Endothelial cell of umbilical vein (primary cell): ENCODE results near the gene TAS1R2. TPM values are rescaled to one million over a fixed set of nuclear protein-coding genes. Genes with fewer than 3 reads are reported as not detected.
"Not testable (repeated sequence)": the region's sequence is repeated elsewhere in the genome, so short reads cannot be mapped to it uniquely, and the experiment has no call there.

Experiments used
- BruUV-seq: library from RNA; stranded (reverse); fragments of 400-500 nt; replicated peaks from 2 replicates; lab custom pipeline; 2021; lab: Mats Ljungman, UMichigan
- CTCF ChIA-PET: fragments of 300-600, 350-600 bp; sonication (Branson Sonifier 250); formaldehyde crosslinking; loops from one replicate; lab custom pipeline; 2021; ENCODE audit warnings: antibody characterized with exemption, inconsistent platforms; lab: Charles Lee
- POLR2A ChIA-PET: fragments of 300-600, 350-600 bp; sonication (Branson Sonifier 250); formaldehyde crosslinking; loops from one replicate; lab custom pipeline; 2021; ENCODE audit warnings: antibody characterized with exemption, inconsistent platforms; lab: Charles Lee
- DNase-seq: peaks from one replicate; pipeline ENCODE4 v3.0.0-alpha.2; 2011; ENCODE audit warnings: low read depth, low spot score
- FAIRE-seq: peaks from 2 replicates; lab custom pipeline; 2011; peaks lifted over from hg19 to GRCh38; lab: Jason Lieb, UNC
- H2AFZ ChIP-seq: 2 replicates; pipeline ENCODE4 v1.6.0; 2012; ENCODE audit warnings: low read depth, low read length, control low read depth, inconsistent platforms
- H3K27ac ChIP-seq: 2 replicates; pipeline ENCODE4 v1.5.1; 2011; ENCODE audit warnings: low read depth, mild to moderate bottlenecking, control low read depth, low read length, moderate library complexity; ENCODE audit not compliant: insufficient read depth
- H3K27me3 ChIP-seq, 2 experiments: 2 replicates each; pipeline versions ENCODE4 v1.6.0 to v1.6.1; 2011; ENCODE audit warnings: low read length in 2 of 2, mixed read lengths in 1 of 2; ENCODE audit not compliant: control insufficient read depth in 2 of 2, insufficient read depth in 2 of 2
- H3K36me3 ChIP-seq, 2 experiments: 2 replicates in 1 of 2; 3 replicates in 1 of 2; pipeline ENCODE4 v1.5.1; 2011; ENCODE audit warnings: low read length in 2 of 2, mild to moderate bottlenecking in 1 of 2, moderate library complexity in 1 of 2; ENCODE audit not compliant: control insufficient read depth in 2 of 2, insufficient read depth in 2 of 2; ENCODE audit errors: extremely low read depth in 1 of 2
- H3K4me1 ChIP-seq: 3 replicates; pipeline ENCODE4 v1.5.1; 2011; ENCODE audit warnings: mild to moderate bottlenecking, low read length; ENCODE audit not compliant: control insufficient read depth, insufficient read depth; ENCODE audit errors: extremely low read depth
- H3K4me2 ChIP-seq: 2 replicates; pipeline ENCODE4 v1.6.1; 2011; ENCODE audit warnings: low read length, control low read depth, mixed read lengths; ENCODE audit not compliant: insufficient read depth
- H3K4me3 ChIP-seq, 3 experiments: fragments of 200-600 bp in 1 of 3; sonication (generic), shearing (Covaris generic) in 1 of 3; replicated peaks in 1 of 3; 2 replicates each; pipeline ENCODE4 v1.5.1; 2011 to 2016; ENCODE audit warnings: control low read depth in 3 of 3, low read length in 3 of 3, mild to moderate bottlenecking in 2 of 3, inconsistent platforms in 1 of 3, low read depth in 1 of 3, moderate library complexity in 1 of 3; ENCODE audit not compliant: insufficient read depth in 1 of 3
- H3K79me2 ChIP-seq: 2 replicates; pipeline ENCODE4 v1.6.0; 2012; ENCODE audit warnings: low read length, inconsistent platforms; ENCODE audit not compliant: control insufficient read depth, insufficient read depth
- H3K9ac ChIP-seq: replicated peaks from 2 replicates; pipeline ENCODE3; 2011; ENCODE audit warnings: low read length, control low read depth; ENCODE audit not compliant: insufficient read depth; ENCODE audit errors: extremely low read depth
- H3K9me1 ChIP-seq: replicated peaks from 3 replicates; pipeline ENCODE4 v1.6.0; 2011; ENCODE audit warnings: mild to moderate bottlenecking, low read length; ENCODE audit not compliant: control insufficient read depth, insufficient read depth; ENCODE audit errors: extremely low read depth
- H3K9me3 ChIP-seq: replicated peaks from 2 replicates; pipeline ENCODE4 v1.5.1; 2012; ENCODE audit warnings: low read length, inconsistent platforms; ENCODE audit not compliant: control insufficient read depth, insufficient read depth
- H4K20me1 ChIP-seq: replicated peaks from 2 replicates; pipeline ENCODE3; 2011; ENCODE audit warnings: mild to moderate bottlenecking, low read length; ENCODE audit not compliant: control insufficient read depth, insufficient read depth; ENCODE audit errors: extremely low read depth
- EZH2 ChIP-seq: IDR thresholded peaks from 2 replicates; pipeline ENCODE4 v1.6.1; 2012; ENCODE audit warnings: borderline replicate concordance, low read depth, mild to moderate bottlenecking, moderate library complexity, low read length, inconsistent platforms; ENCODE audit not compliant: severe bottlenecking
- FOS ChIP-seq: IDR thresholded peaks from 2 replicates; pipeline ENCODE4 v1.6.1; 2011; ENCODE audit warnings: mild to moderate bottlenecking, low read length, moderate library complexity, borderline replicate concordance; ENCODE audit not compliant: insufficient read depth
- GATA2 ChIP-seq: IDR thresholded peaks from 2 replicates; pipeline ENCODE4 v1.7.0; 2011; ENCODE audit warnings: low read depth, mild to moderate bottlenecking, moderate library complexity, mixed read lengths, low read length; ENCODE audit not compliant: insufficient read length, insufficient read depth
- JUN ChIP-seq: IDR thresholded peaks from 2 replicates; pipeline ENCODE4 v1.6.1; 2011; ENCODE audit warnings: borderline replicate concordance, low read depth; ENCODE audit not compliant: insufficient read length, insufficient read depth
- MYC ChIP-seq: IDR thresholded peaks from one replicate; pipeline ENCODE4 v1.6.1; 2011; ENCODE audit warnings: mild to moderate bottlenecking, low read depth, low read length
- POLR2A ChIP-seq: IDR thresholded peaks from 2 replicates; pipeline ENCODE4 v1.6.1; 2012; ENCODE audit warnings: low read depth, mild to moderate bottlenecking, control low read depth, low read length
- POLR2AphosphoS5 ChIP-seq: IDR thresholded peaks from 2 replicates; pipeline ENCODE4 v1.6.1; 2012; ENCODE audit warnings: low read depth, mild to moderate bottlenecking, control low read depth, low read length, moderate library complexity; ENCODE audit not compliant: insufficient read depth
- dilution Hi-C: fragments of 300-500 bp; cut with MboI; formaldehyde crosslinking; loops from one replicate; pipeline ENCODE4 v1.15.0; 2019; ENCODE audit warnings: low sequenced_read_pairs; ENCODE audit not compliant: extremely low pct_ligation_motif_present
- intact Hi-C: fragments of 100-400 bp; cut with micrococcal nuclease; formaldehyde crosslinking; loops from one replicate; pipeline ENCODE4 v1.10.0; 2022
- polyA plus RNA-seq, 4 experiments: library from polyadenylated mRNA; depleted of rRNA in 3 of 4; stranded (reverse) in 3 of 4; unstranded in 1 of 4; fragments of >200 nt; gene quantifications; 2 replicates each; pipeline versions ENCODE4 v1.2.1 to v1.2.3, GENCODE V29; 2011 to 2012; ENCODE audit warnings: missing spikeins in 1 of 4
- total RNA-seq: library from RNA; stranded (reverse); gene quantifications from 2 replicates; pipeline ENCODE4 v1.2.3, GENCODE V29; 2021
- TF ChIP-seq, protein P1 (sequence below), 2 donors: IDR thresholded peaks; 1 replicate in 1 of 2; 2 replicates in 1 of 2; pipeline ENCODE4 v1.5.1; 2011; ENCODE audit warnings: low read length in 2 of 2, mild to moderate bottlenecking in 2 of 2, moderate library complexity in 2 of 2, control low read depth in 1 of 2, inconsistent platforms in 1 of 2, low read depth in 1 of 2; ENCODE audit not compliant: insufficient read depth in 1 of 2; ENCODE audit errors: extremely low read depth in 1 of 2
- TF ChIP-seq, protein P2 (sequence below): IDR thresholded peaks from 2 replicates; pipeline ENCODE4 v1.6.1; 2011; ENCODE audit not compliant: insufficient read depth, insufficient read length

Gene TAS1R2
- total and polyA plus RNA-seq, 2 donors (not counting 3 experiments of a cell fraction or from before 2014, with no cell fraction given): not detected

DNA sequence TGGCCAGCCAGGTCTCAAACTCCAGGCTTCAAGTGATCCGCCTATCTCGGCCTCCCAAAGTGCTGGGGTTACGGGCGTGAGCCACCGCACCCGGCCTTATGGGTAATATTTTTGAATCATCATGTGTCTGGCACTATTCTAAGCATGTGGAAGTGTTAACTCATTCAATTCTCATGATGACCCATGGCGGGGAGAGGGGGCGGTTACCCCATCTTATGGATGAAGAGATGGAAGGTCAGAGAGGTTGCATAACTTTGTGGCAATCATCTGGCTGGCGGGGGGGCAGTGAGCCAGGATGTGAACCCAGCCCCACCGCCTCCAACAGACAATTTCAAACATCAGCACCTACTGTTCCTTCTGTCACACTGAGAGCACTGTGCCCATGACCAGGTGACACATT, 11.5 kb upstream of the TAS1R2 start:
- Histone ChIP-seq H3K27me3 (no peaks in the 10 kb centered on the region), H3K4me3 (no peak overlapping the region), H3K27ac (no peak overlapping the region), H2AFZ (no peak overlapping the region), H3K9me3 (no peaks in the 10 kb centered on the region), H3K9ac (no peak overlapping the region), H3K36me3 (peaks cover 0 to under 1% of the 10 kb centered on the region in 2 experiments), H3K4me2 (no peak overlapping the region), H3K9me1 (no peaks in the 10 kb centered on the region), H4K20me1 (no peaks in the 10 kb centered on the region), H3K4me1 (no peaks in the 10 kb centered on the region), H3K79me2 (no peaks in the 10 kb centered on the region)
- BruUV-seq: no TSS peak
- FAIRE-seq (no peak), DNase-seq (no peak)
- CTCF ChIA-PET: interaction anchor here (1.7 kb wide), 1 partner anchor 13 kb away, joined by 4 read pairs; no protein-coding TSS in a partner anchor
- intact Hi-C loops: loop anchor here (10.0 kb wide), 1 partner anchor 1206 kb away; no protein-coding TSS in a partner anchor
- POLR2A ChIA-PET: no interaction called here
- dilution Hi-C loops: no loop called here
- no peak for TF ChIP-seq FOS
- no peak for TF ChIP-seq GATA2
- TF ChIP-seq, protein P1, sequence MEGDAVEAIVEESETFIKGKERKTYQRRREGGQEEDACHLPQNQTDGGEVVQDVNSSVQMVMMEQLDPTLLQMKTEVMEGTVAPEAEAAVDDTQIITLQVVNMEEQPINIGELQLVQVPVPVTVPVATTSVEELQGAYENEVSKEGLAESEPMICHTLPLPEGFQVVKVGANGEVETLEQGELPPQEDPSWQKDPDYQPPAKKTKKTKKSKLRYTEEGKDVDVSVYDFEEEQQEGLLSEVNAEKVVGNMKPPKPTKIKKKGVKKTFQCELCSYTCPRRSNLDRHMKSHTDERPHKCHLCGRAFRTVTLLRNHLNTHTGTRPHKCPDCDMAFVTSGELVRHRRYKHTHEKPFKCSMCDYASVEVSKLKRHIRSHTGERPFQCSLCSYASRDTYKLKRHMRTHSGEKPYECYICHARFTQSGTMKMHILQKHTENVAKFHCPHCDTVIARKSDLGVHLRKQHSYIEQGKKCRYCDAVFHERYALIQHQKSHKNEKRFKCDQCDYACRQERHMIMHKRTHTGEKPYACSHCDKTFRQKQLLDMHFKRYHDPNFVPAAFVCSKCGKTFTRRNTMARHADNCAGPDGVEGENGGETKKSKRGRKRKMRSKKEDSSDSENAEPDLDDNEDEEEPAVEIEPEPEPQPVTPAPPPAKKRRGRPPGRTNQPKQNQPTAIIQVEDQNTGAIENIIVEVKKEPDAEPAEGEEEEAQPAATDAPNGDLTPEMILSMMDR (IDR thresholded peaks at IDR 0.05; ENCODE audit: extremely low read depth in 1 of 2, insufficient read depth in 1 of 2, low read depth in 1 of 2, low read length in 2 of 2): no peak
- no peak for TF ChIP-seq MYC
- TF ChIP-seq, protein P2, sequence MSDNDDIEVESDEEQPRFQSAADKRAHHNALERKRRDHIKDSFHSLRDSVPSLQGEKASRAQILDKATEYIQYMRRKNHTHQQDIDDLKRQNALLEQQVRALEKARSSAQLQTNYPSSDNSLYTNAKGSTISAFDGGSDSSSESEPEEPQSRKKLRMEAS: no peak
- TF ChIP-seq EZH2: no peak
- TF ChIP-seq POLR2A: no peak
- TF ChIP-seq JUN: no peak
- no peak for TF ChIP-seq POLR2AphosphoS5

DNA sequence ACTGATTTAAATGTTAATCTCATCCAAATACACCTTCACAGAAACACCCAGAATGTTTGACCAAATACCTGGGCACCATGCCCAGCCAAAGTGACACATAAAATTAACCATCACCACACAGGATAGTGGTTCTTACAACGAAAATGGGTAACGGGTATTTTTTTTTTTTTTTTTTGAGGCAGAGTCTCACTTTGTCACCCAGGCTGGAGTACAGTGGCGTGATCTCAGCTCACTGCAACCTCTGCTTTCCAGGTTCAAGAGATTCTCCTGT, 11.1 kb upstream of the TAS1R2 start:
- POLR2A ChIA-PET, H4K20me1 ChIP-seq, H3K79me2 ChIP-seq, H3K4me2 ChIP-seq, DNase-seq, H3K4me1 ChIP-seq, H3K36me3 ChIP-seq, dilution Hi-C loops, H3K9ac ChIP-seq, H3K27ac ChIP-seq, FAIRE-seq, BruUV-seq, H3K4me3 ChIP-seq, H3K27me3 ChIP-seq, H3K9me1 ChIP-seq, H3K9me3 ChIP-seq, H2AFZ ChIP-seq: not testable (repeated sequence)
- CTCF ChIA-PET: interaction anchor here (1.7 kb wide), 1 partner anchor 14 kb away, joined by 4 read pairs; no protein-coding TSS in a partner anchor
- intact Hi-C loops: loop anchor here (10.0 kb wide), 1 partner anchor 1206 kb away; no protein-coding TSS in a partner anchor
